CD4-positive, alpha-beta T cell (primary cell): Measurements from ENCODE around the gene VMO1. TPM values are rescaled to one million over a fixed set of nuclear protein-coding genes. Genes with fewer than 3 reads are reported as not detected.

ENCODE experiments used
- ATAC-seq: fragments of 200-7000 bp; cut with Tn5 transposase; one replicate; pipeline ENCODE4 v1.10.0; 2022; ENCODE audit warnings: mild to moderate bottlenecking; ENCODE audit not compliant: poor library complexity
- CTCF ChIA-PET: fragments of 350-600 bp; sonication (Branson Sonifier 250); formaldehyde crosslinking; loops from one replicate; lab custom pipeline; 2021; ENCODE audit warnings: antibody characterized with exemption, inconsistent platforms; lab: Charles Lee
- POLR2A ChIA-PET: fragments of 350-600 bp; sonication (Branson Sonifier 250); formaldehyde crosslinking; loops from one replicate; lab custom pipeline; 2021; ENCODE audit warnings: antibody characterized with exemption, inconsistent platforms; lab: Charles Lee
- DNase-seq, 14 experiments: peaks; one replicate each; pipeline ENCODE4 v3.0.0-alpha.2; 2013 to 2020; ENCODE audit warnings: mixed read lengths in 2 of 14
- H3K27ac ChIP-seq, 2 donors: one replicate each; pipeline versions ENCODE4 v1.5.1 to v1.7.0; 2013; ENCODE audit warnings: low read length in 2 of 2, low read depth in 1 of 2, mild to moderate bottlenecking in 1 of 2
- H3K27me3 ChIP-seq, 2 experiments: 1 replicate in 1 of 2; 2 replicates in 1 of 2; pipeline versions ENCODE4 v1.6.1 to v1.7.0; 2013; ENCODE audit warnings: low read length in 2 of 2, control low read depth in 1 of 2, mild to moderate bottlenecking in 1 of 2, moderate library complexity in 1 of 2; ENCODE audit not compliant: insufficient read depth in 2 of 2, control insufficient read depth in 1 of 2
- H3K36me3 ChIP-seq: one replicate; pipeline ENCODE4 v1.6.1; 2013; ENCODE audit warnings: low read length, control low read depth; ENCODE audit not compliant: insufficient read depth
- H3K4me1 ChIP-seq: one replicate; pipeline ENCODE4 v1.6.1; 2013; ENCODE audit warnings: low read length, control low read depth; ENCODE audit not compliant: insufficient read depth
- H3K4me3 ChIP-seq: one replicate; pipeline ENCODE4 v1.5.1; 2013; ENCODE audit warnings: mild to moderate bottlenecking, low read length, moderate library complexity
- H3K9me3 ChIP-seq, 2 experiments: 1 replicate in 1 of 2; 2 replicates in 1 of 2; pipeline versions ENCODE4 v1.6.1 to v1.7.0; 2013; ENCODE audit warnings: low read length in 2 of 2, mild to moderate bottlenecking in 2 of 2, control low read depth in 1 of 2, moderate library complexity in 1 of 2; ENCODE audit not compliant: control insufficient read depth in 1 of 2, insufficient read depth in 1 of 2
- H3K27ac Mint-ChIP-seq: one replicate; pipeline ENCODE4 v1.8.0; 2020; ENCODE audit warnings: mixed read lengths
- H3K27me3 Mint-ChIP-seq: one replicate; pipeline ENCODE4 v1.8.0; 2021; ENCODE audit warnings: mixed read lengths
- H3K36me3 Mint-ChIP-seq: one replicate; pipeline ENCODE4 v1.8.0; 2021; ENCODE audit warnings: low read depth, mixed read lengths
- H3K4me1 Mint-ChIP-seq: one replicate; pipeline ENCODE4 v1.8.0; 2021; ENCODE audit warnings: low read depth, mixed read lengths
- H3K4me3 Mint-ChIP-seq: one replicate; pipeline ENCODE4 v1.8.0; 2020; ENCODE audit warnings: mild to moderate bottlenecking, mixed read lengths
- H3K9me3 Mint-ChIP-seq: one replicate; pipeline ENCODE4 v1.8.0; 2020; ENCODE audit warnings: mixed read lengths
- CTCF ChIP-seq: fragments of 200-600 bp; IDR thresholded peaks from one replicate; pipeline ENCODE4 v1.8.0; 2022; ENCODE audit warnings: antibody characterized with exemption, mild to moderate bottlenecking
- intact Hi-C, 2 experiments: fragments of 100-400 bp; cut with DNase I in 1 of 2; cut with micrococcal nuclease in 1 of 2; formaldehyde crosslinking; loops; one replicate each; pipeline versions ENCODE4 v1.15.1 to v1.9.0; 2023 to 2025; cut with DNase I, micrococcal nuclease
- total RNA-seq, 174 experiments: library from RNA in 2 of 174; stranded (reverse) in 2 of 174; gene quantifications; one replicate each; pipeline ENCODE4 v1.2.3 and lab custom pipeline; 2021 to 2026

VMO1 gene
- total RNA-seq, 2 experiments from 2014 or later, result not detected

- no peaks in the 10 kb centered on the region for H3K27me3 ChIP-seq
- Mint-ChIP-seq H3K27me3 (no peaks in the 10 kb centered on the region), H3K36me3 (peaks cover 4% of the 10 kb centered on the region), H3K9me3 (no peaks in the 10 kb centered on the region), H3K4me1 (no peaks in the 10 kb centered on the region), H3K4me3 (no peak overlapping the region), H3K27ac (no peak overlapping the region)
- TF ChIP-seq CTCF, result no peak
- intact Hi-C loops, result no loop called here
- H3K4me1 ChIP-seq, result no peaks in the 10 kb centered on the region
- H3K36me3 ChIP-seq, result peaks cover 7% of the 10 kb centered on the region
- CTCF ChIA-PET, result no interaction called here
- H3K27ac ChIP-seq, result no peak overlapping the region
- POLR2A ChIA-PET, result no interaction called here
- DNase-seq (no peak), ATAC-seq (no peak)
- no peaks in the 10 kb centered on the region for H3K9me3 ChIP-seq
- H3K4me3 ChIP-seq, result no peak overlapping the region
Measured at GRCh38 chr17:4816826-4817225, 30.7 kb upstream of the VMO1 start.

GRCh38 chr17:4815043-4815675, 29.0 kb upstream of the VMO1 start:
- ATAC-seq, result no peak
- Histone ChIP-seq H3K36me3 (peaks cover 7% of the 10 kb centered on the region), H3K4me3 (no peak overlapping the region), H3K9me3 (no peaks in the 10 kb centered on the region), H3K4me1 (no peaks in the 10 kb centered on the region), H3K27ac (no peak overlapping the region), H3K27me3 (no peaks in the 10 kb centered on the region)
- ChIA-PET CTCF (no interaction called here), POLR2A (no interaction called here)
- Mint-ChIP-seq H3K27ac (no peak overlapping the region), H3K27me3 (no peaks in the 10 kb centered on the region), H3K4me1 (no peaks in the 10 kb centered on the region), H3K4me3 (no peak overlapping the region), H3K36me3 (peaks cover 8% of the 10 kb centered on the region), H3K9me3 (no peaks in the 10 kb centered on the region)
- intact Hi-C loops, result no loop called here
- DNase-seq, result no peak
- no peak for TF ChIP-seq CTCF

GRCh38 chr17:4812690-4813089, 26.5 kb upstream of the VMO1 start:
- ATAC-seq, result no peak
- H3K27ac ChIP-seq, result no peak overlapping the region
- intact Hi-C loops, result no loop called here
- ChIA-PET CTCF (interaction anchor here (0.9 kb wide), 1 partner anchor 70 kb away, joined by 3 read pairs; no protein-coding TSS in a partner anchor), POLR2A (no interaction called here)
- no peaks in the 10 kb centered on the region for H3K27me3 Mint-ChIP-seq
- H3K27ac Mint-ChIP-seq, result no peak overlapping the region
- no peak for DNase-seq
- H3K9me3 Mint-ChIP-seq, result no peaks in the 10 kb centered on the region
- peaks cover 11% of the 10 kb centered on the region for H3K4me1 Mint-ChIP-seq
- H3K4me1 ChIP-seq, result peaks cover 6% of the 10 kb centered on the region
- H3K9me3 ChIP-seq, result no peaks in the 10 kb centered on the region
- no peak overlapping the region for H3K4me3 ChIP-seq
- H3K36me3 Mint-ChIP-seq, result peaks cover 8% of the 10 kb centered on the region
- H3K4me3 Mint-ChIP-seq, result no peak overlapping the region
- TF ChIP-seq CTCF, result no peak
- H3K36me3 ChIP-seq, result peaks cover 9% of the 10 kb centered on the region
- no peaks in the 10 kb centered on the region for H3K27me3 ChIP-seq
